Measurements from ENCODE around the gene NR2F1-AS1. TPM values are rescaled to one million over a fixed set of nuclear protein-coding genes. Genes with fewer than 3 reads are reported as not detected.

Gene NR2F1-AS1
- total RNA-seq, 1 experiment from 2014 or later = 24.1 TPM

DNA sequence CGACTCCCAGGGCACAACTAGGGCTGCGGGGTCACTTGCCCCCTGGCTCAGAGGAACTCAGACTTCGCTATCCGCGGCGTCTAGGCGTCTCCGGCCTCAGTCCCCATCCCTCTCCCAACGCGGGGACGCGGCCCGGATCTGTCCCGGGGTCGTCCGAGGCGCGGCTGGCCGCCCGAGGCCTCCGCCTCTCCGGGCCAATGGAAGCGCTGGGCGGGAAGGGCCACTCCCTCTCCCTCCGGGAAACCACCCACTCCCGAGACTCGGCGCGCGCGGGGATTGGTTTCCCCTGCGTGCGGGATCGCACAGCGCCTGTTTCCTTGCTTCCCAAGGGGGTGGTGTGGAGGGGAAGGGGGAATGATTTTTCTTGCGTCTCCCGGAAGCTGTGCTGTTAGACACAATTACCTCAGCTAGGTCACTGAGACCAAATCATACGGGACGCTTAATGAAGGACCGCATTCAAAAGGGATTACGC, 40.3 kb upstream of the NR2F1-AS1 start:
- peak; percentile 50 for DNase-seq
- POLR2A ChIA-PET (ENCODE audit: unreplicated experiment) = interaction anchor here (0.6 to 0.7 kb wide), 2 partner anchors 39 to 99 kb away, joined by 3 to 4 read pairs; no protein-coding TSS in a partner anchor

DNA sequence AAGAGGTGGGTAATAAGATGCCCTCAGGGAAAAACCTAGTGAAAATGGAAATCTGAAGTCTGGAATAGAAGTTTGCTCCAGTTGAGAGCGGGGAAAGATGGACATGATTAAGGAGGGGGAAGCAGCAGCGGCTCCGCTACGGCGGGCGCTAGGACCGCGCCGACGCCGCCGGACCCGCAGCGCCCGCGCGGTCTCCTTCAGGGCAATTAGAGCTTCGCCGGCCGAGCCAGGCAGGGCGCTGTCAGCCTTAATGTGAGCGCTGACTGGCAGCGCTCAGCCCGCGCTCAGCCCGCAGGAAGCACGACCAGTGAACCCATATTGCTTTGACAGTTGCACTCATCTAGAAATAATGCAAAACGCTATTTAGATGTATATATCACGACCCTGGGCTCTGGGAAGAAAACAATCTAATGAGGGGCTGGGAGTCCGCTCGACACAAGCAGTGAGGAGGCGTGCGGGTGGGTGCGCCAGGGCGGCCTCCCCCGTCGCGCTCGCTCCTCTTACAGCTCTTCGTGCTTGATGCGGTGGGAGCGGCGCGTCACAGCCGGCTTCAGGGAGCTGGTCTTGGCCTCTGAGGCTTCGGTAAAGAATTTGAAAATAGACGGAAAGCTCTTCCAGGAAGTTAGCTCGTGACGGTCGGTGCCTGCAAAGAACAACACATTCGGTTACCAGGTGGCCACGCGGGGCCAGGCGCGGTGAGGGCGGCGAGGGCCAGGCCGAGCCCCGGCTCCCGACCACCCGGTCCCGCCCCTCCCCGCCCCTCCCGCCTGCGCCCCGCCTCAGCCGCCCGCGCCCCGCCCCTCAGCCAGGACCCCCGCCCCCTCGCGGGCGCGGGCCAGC, 39.7 kb upstream of the NR2F1-AS1 start:
- ChIA-PET POLR2A (ENCODE audit: unreplicated experiment) (interaction anchor here (0.6 kb wide), 3 partner anchors 15 to 192 kb away, joined by 3 to 6 read pairs (median 5); no protein-coding TSS in a partner anchor), CTCF (interaction anchor here (0.5 to 1.6 kb wide), 7 partner anchors 13 to 1746 kb away, joined by 3 to 8 read pairs (median 3); no protein-coding TSS in a partner anchor)
- Histone ChIP-seq H3K4me3 (ENCODE audit: low read length) (peak overlapping the region; percentile 84), H3K36me3 (ENCODE audit: low read depth, low read length) (no peaks in the 10 kb centered on the region), H3K4me2 (ENCODE audit: low read length) (peak overlapping the region; percentile 98), H3K9ac (ENCODE audit: low read length) (peak overlapping the region; percentile 64), H3K27ac (ENCODE audit: low read length) (peak overlapping the region; percentile 28; the same call in 1 of the 2 replicates), H3F3A (ENCODE audit: low read length, unreplicated experiment) (no peaks in the 10 kb centered on the region), H3K79me2 (ENCODE audit: low read length) (no peaks in the 10 kb centered on the region), H4K20me1 (ENCODE audit: low read length) (no peaks in the 10 kb centered on the region), H3K9me3 (ENCODE audit: low read length) (no peaks in the 10 kb centered on the region), H3K9me2 (replicated peaks; ENCODE audit: low read length) (no peaks in the 10 kb centered on the region), H3K4me1 (ENCODE audit: insufficient read depth, low read length) (peaks cover 11% of the 10 kb centered on the region; the same call in 1 of the 2 replicates), H3K27me3 (ENCODE audit: low read length) (no peaks in the 10 kb centered on the region), H2AFZ (ENCODE audit: low read length) (peak overlapping the region; percentile 98)
- TF ChIP-seq CTCF (conservative IDR thresholded peaks at IDR 0.05; ENCODE audit: low read depth, low read length) (peak; percentile 22; the same call in 1 of the 2 replicates), EZH2phosphoT487 (IDR thresholded peaks at IDR 0.05; ENCODE audit: borderline replicate concordance, low read length) (no peak)
- DNase-seq (peak; percentile 80), ATAC-seq (peak; percentile 90)
- intact Hi-C loops (cut with micrococcal nuclease) = loop anchor here (2.0 to 5.0 kb wide), 2 partner anchors 57 to 168 kb away; no protein-coding TSS in a partner anchor
- no TSS peak for BruUV-seq (replicated peaks)

More for the DNA sequence above, 40.3 kb upstream of the NR2F1-AS1 start:
- Histone ChIP-seq H3K27ac (ENCODE audit: low read length) (no peak overlapping the region), H3K4me1 (ENCODE audit: insufficient read depth, low read length) (peaks cover 11% of the 10 kb centered on the region; the same call in 1 of the 2 replicates), H2AFZ (ENCODE audit: low read length) (peak overlapping the region; percentile 84), H3K27me3 (ENCODE audit: low read length) (no peaks in the 10 kb centered on the region), H3K9ac (ENCODE audit: low read length) (peak overlapping the region; percentile 28), H3K36me3 (ENCODE audit: low read depth, low read length) (no peaks in the 10 kb centered on the region), H3K4me3 (ENCODE audit: low read length) (peak overlapping the region; percentile 84), H3F3A (ENCODE audit: low read length, unreplicated experiment) (no peaks in the 10 kb centered on the region), H3K4me2 (ENCODE audit: low read length) (peak overlapping the region; percentile 98), H3K9me2 (replicated peaks; ENCODE audit: low read length) (no peaks in the 10 kb centered on the region), H3K79me2 (ENCODE audit: low read length) (no peaks in the 10 kb centered on the region), H3K9me3 (ENCODE audit: low read length) (no peaks in the 10 kb centered on the region), H4K20me1 (ENCODE audit: low read length) (no peaks in the 10 kb centered on the region)
- intact Hi-C loops (cut with micrococcal nuclease) = loop anchor here (2.0 to 5.0 kb wide), 2 partner anchors 56 to 167 kb away; no protein-coding TSS in a partner anchor
- peak; percentile 63 for ATAC-seq
- CTCF ChIA-PET = interaction anchor here (0.6 to 1.6 kb wide), 4 partner anchors 14 to 1116 kb away, joined by 3 to 8 read pairs (median 4); no protein-coding TSS in a partner anchor
- BruUV-seq (replicated peaks) = no TSS peak
- TF ChIP-seq CTCF (conservative IDR thresholded peaks at IDR 0.05; ENCODE audit: low read depth, low read length) = no peak
- no peak for TF ChIP-seq EZH2phosphoT487 (IDR thresholded peaks at IDR 0.05; ENCODE audit: borderline replicate concordance, low read length)
- TF ChIP-seq EZH2 (IDR thresholded peaks at IDR 0.05; ENCODE audit: low read length, unreplicated experiment) = no peak

All from PC-3 (cell line).